ENCODE results near the gene CBR3.
A peak's percentile ranks its signal among the peaks of the same experiment; 100 is the strongest.
"Not testable (repeated sequence)": the region's sequence is repeated elsewhere in the genome, so short reads cannot be mapped to it uniquely, and the experiment has no call there.

Gene CBR3

GRCh38 chr21:36135391-36136102, 668 bp downstream of the CBR3 start:
- WGBS: under 1% methylated on average over 60 of the region's 60 CpGs
- Histone ChIP-seq H3K27ac (ENCODE audit: low read depth, low read length) (no peak overlapping the region), H3K36me3 (ENCODE audit: insufficient read depth, low read length) (no peaks in the 10 kb centered on the region), H3K9me3 (ENCODE audit: insufficient read depth, low read depth, low read length) (no peaks in the 10 kb centered on the region), H3K9ac (ENCODE audit: low read depth, low read length) (peak overlapping the region; percentile 52), H3K4me3 (ENCODE audit: low read length) (peak overlapping the region; percentile 60), H3K4me1 (ENCODE audit: insufficient read depth, low read length) (peaks cover 16% of the 10 kb centered on the region), H3K27me3 (ENCODE audit: insufficient read depth, low read length) (peaks cover 63% of the 10 kb centered on the region)

- H3K36me3 ChIP-seq (ENCODE audit: insufficient read depth, low read length); H3K4me3 ChIP-seq (ENCODE audit: low read length); H3K9ac ChIP-seq (ENCODE audit: low read depth, low read length); H3K4me1 ChIP-seq (ENCODE audit: insufficient read depth, low read length); H3K27ac ChIP-seq (ENCODE audit: low read depth, low read length); H3K9me3 ChIP-seq (ENCODE audit: insufficient read depth, low read depth, low read length): not testable (repeated sequence)
- H3K27me3 ChIP-seq (ENCODE audit: insufficient read depth, low read length): peaks cover 30% of the 10 kb centered on the region
- 96% methylated on average over 13 of the region's 13 CpGs for WGBS
Observed at GRCh38 chr21:36139791-36140190, 4.9 kb downstream of the CBR3 start.

- Histone ChIP-seq H3K27me3 (ENCODE audit: insufficient read depth, low read length) (peaks cover 13% of the 10 kb centered on the region), H3K4me3 (ENCODE audit: low read length) (no peak overlapping the region), H3K36me3 (ENCODE audit: insufficient read depth, low read length) (no peaks in the 10 kb centered on the region), H3K27ac (ENCODE audit: low read depth, low read length) (no peak overlapping the region), H3K4me1 (ENCODE audit: insufficient read depth, low read length) (peaks cover 5% of the 10 kb centered on the region; the same call in 1 of the 2 replicates), H3K9me3 (ENCODE audit: insufficient read depth, low read depth, low read length) (no peaks in the 10 kb centered on the region), H3K9ac (ENCODE audit: low read depth, low read length) (no peak overlapping the region)
- WGBS: 15% methylated on average over 6 of the region's 6 CpGs
Observed at GRCh38 chr21:36141513-36141925, 6.6 kb downstream of the CBR3 start.

GRCh38 chr21:36144233-36144632, 9.4 kb downstream of the CBR3 start:
- H3K27ac ChIP-seq (ENCODE audit: low read depth, low read length); H3K36me3 ChIP-seq (ENCODE audit: insufficient read depth, low read length); H3K9ac ChIP-seq (ENCODE audit: low read depth, low read length); H3K4me3 ChIP-seq (ENCODE audit: low read length); H3K9me3 ChIP-seq (ENCODE audit: insufficient read depth, low read depth, low read length); H3K27me3 ChIP-seq (ENCODE audit: insufficient read depth, low read length); H3K4me1 ChIP-seq (ENCODE audit: insufficient read depth, low read length): not testable (repeated sequence)
- WGBS: 91% methylated on average over 4 of the region's 6 CpGs

- WGBS: 100% methylated on average over 1 of the region's 3 CpGs
- Histone ChIP-seq H3K9me3 (ENCODE audit: insufficient read depth, low read depth, low read length) (no peaks in the 10 kb centered on the region), H3K36me3 (ENCODE audit: insufficient read depth, low read length) (no peaks in the 10 kb centered on the region), H3K9ac (ENCODE audit: low read depth, low read length) (no peak overlapping the region), H3K27me3 (ENCODE audit: insufficient read depth, low read length) (no peaks in the 10 kb centered on the region), H3K4me3 (ENCODE audit: low read length) (no peak overlapping the region), H3K4me1 (ENCODE audit: insufficient read depth, low read length) (no peaks in the 10 kb centered on the region; the same call in 1 of the 2 replicates), H3K27ac (ENCODE audit: low read depth, low read length) (no peak overlapping the region)
Observed at GRCh38 chr21:36145259-36145658, 10.4 kb downstream of the CBR3 start.

- 90% methylated on average over 5 of the region's 5 CpGs for WGBS
- H3K4me1 ChIP-seq (ENCODE audit: insufficient read depth, low read length): no peaks in the 10 kb centered on the region; the same call in 1 of the 2 replicates
- H3K36me3 ChIP-seq (ENCODE audit: insufficient read depth, low read length): no peaks in the 10 kb centered on the region
Observed at GRCh38 chr21:36147911-36148310, 13.0 kb downstream of the CBR3 start.

GRCh38 chr21:36148886-36149285, 14.0 kb downstream of the CBR3 start:
- Histone ChIP-seq H3K4me3 (ENCODE audit: low read length) (no peak overlapping the region), H3K9ac (ENCODE audit: low read depth, low read length) (no peak overlapping the region), H3K9me3 (ENCODE audit: insufficient read depth, low read depth, low read length) (no peaks in the 10 kb centered on the region), H3K27me3 (ENCODE audit: insufficient read depth, low read length) (no peaks in the 10 kb centered on the region), H3K4me1 (ENCODE audit: insufficient read depth, low read length) (no peaks in the 10 kb centered on the region; the same call in 1 of the 2 replicates), H3K27ac (ENCODE audit: low read depth, low read length) (no peak overlapping the region), H3K36me3 (ENCODE audit: insufficient read depth, low read length) (no peaks in the 10 kb centered on the region)
- WGBS: 95% methylated on average over 3 of the region's 3 CpGs

More at GRCh38 chr21:36147911-36148310, 13.0 kb downstream of the CBR3 start:
- Histone ChIP-seq H3K9me3 (ENCODE audit: insufficient read depth, low read depth, low read length) (no peaks in the 10 kb centered on the region), H3K27ac (ENCODE audit: low read depth, low read length) (no peak overlapping the region), H3K9ac (ENCODE audit: low read depth, low read length) (no peak overlapping the region), H3K27me3 (ENCODE audit: insufficient read depth, low read length) (no peaks in the 10 kb centered on the region), H3K4me3 (ENCODE audit: low read length) (no peak overlapping the region)

GRCh38 chr21:36149788-36150711, 15.2 kb downstream of the CBR3 start:
- Histone ChIP-seq H3K27ac (ENCODE audit: low read depth, low read length) (no peak overlapping the region), H3K4me1 (ENCODE audit: insufficient read depth, low read length) (no peaks in the 10 kb centered on the region; the same call in 1 of the 2 replicates), H3K9me3 (ENCODE audit: insufficient read depth, low read depth, low read length) (no peaks in the 10 kb centered on the region), H3K36me3 (ENCODE audit: insufficient read depth, low read length) (no peaks in the 10 kb centered on the region), H3K9ac (ENCODE audit: low read depth, low read length) (no peak overlapping the region), H3K27me3 (ENCODE audit: insufficient read depth, low read length) (peaks cover 6% of the 10 kb centered on the region), H3K4me3 (ENCODE audit: low read length) (no peak overlapping the region)
- 79% methylated on average over 7 of the region's 7 CpGs for WGBS

GRCh38 chr21:36155603-36156338, 20.9 kb downstream of the CBR3 start:
- peak overlapping the region; percentile 58 for H3K9ac ChIP-seq (ENCODE audit: low read depth, low read length)
- peaks cover 28% of the 10 kb centered on the region for H3K27me3 ChIP-seq (ENCODE audit: insufficient read depth, low read length)
- H3K27ac ChIP-seq (ENCODE audit: low read depth, low read length): no peak overlapping the region
- H3K4me3 ChIP-seq (ENCODE audit: low read length): peak overlapping the region; percentile 78
- H3K9me3 ChIP-seq (ENCODE audit: insufficient read depth, low read depth, low read length): no peaks in the 10 kb centered on the region
- 13% methylated on average over 53 of the region's 53 CpGs for WGBS
- H3K4me1 ChIP-seq (ENCODE audit: insufficient read depth, low read length): peaks cover 4% of the 10 kb centered on the region
- no peaks in the 10 kb centered on the region for H3K36me3 ChIP-seq (ENCODE audit: insufficient read depth, low read length)

- Histone ChIP-seq H3K36me3 (ENCODE audit: insufficient read depth, low read length) (no peaks in the 10 kb centered on the region), H3K27me3 (ENCODE audit: insufficient read depth, low read length) (peaks cover 28% of the 10 kb centered on the region), H3K4me1 (ENCODE audit: insufficient read depth, low read length) (peaks cover 4% of the 10 kb centered on the region; the same call in 1 of the 2 replicates), H3K9ac (ENCODE audit: low read depth, low read length) (peak overlapping the region; percentile 82), H3K27ac (ENCODE audit: low read depth, low read length) (peak overlapping the region; percentile 65; the same call in 1 of the 2 replicates), H3K9me3 (ENCODE audit: insufficient read depth, low read depth, low read length) (no peaks in the 10 kb centered on the region), H3K4me3 (ENCODE audit: low read length) (peak overlapping the region; percentile 88)
- WGBS: under 1% methylated on average over 43 of the region's 43 CpGs
Observed at GRCh38 chr21:36156339-36156814, 21.5 kb downstream of the CBR3 start.
